HEK293 (cell line): ENCODE data around the gene ZSCAN9.

Experiments
- EGR2 ChIP-seq: fragments of 450-650 bp; formaldehyde crosslinking; IDR thresholded peaks from 2 replicates; pipeline ENCODE4 v1.5.1; 2016; ENCODE audit warnings: low read depth, missing biosample characterization, missing genetic modification characterization
- FEZF1 ChIP-seq: fragments of 450-650 bp; formaldehyde crosslinking; IDR thresholded peaks from 2 replicates; pipeline ENCODE4 v1.5.1; 2016; ENCODE audit warnings: missing biosample characterization, missing genetic modification characterization
- HOXA7 ChIP-seq: sonication (generic); formaldehyde crosslinking; IDR thresholded peaks from 2 replicates; pipeline ENCODE4 v1.8.1; 2022; ENCODE audit warnings: missing genetic modification reagents, borderline replicate concordance
- IKZF3 ChIP-seq: fragments of 450-650 bp; IDR thresholded peaks from 2 replicates; pipeline ENCODE4 v1.5.0; 2018; ENCODE audit warnings: missing biosample characterization, mild to moderate bottlenecking, missing genetic modification characterization, moderate library complexity
- KLF1 ChIP-seq: fragments of 450-650 bp; formaldehyde crosslinking; IDR thresholded peaks from 2 replicates; pipeline ENCODE4 v1.5.1; 2016; ENCODE audit warnings: missing biosample characterization, missing genetic modification characterization
- KLF16 ChIP-seq: fragments of 450-650 bp; formaldehyde crosslinking; IDR thresholded peaks from 2 replicates; pipeline ENCODE4 v1.5.1; 2017; ENCODE audit warnings: missing biosample characterization, missing genetic modification characterization
- OSR2 ChIP-seq: fragments of 450-650 bp; formaldehyde crosslinking; IDR thresholded peaks from 2 replicates; pipeline ENCODE4 v1.5.1; 2016; ENCODE audit warnings: missing biosample characterization, missing genetic modification characterization
- OVOL3 ChIP-seq: fragments of 450-650 bp; formaldehyde crosslinking; IDR thresholded peaks from 2 replicates; pipeline ENCODE4 v1.5.1; 2016; ENCODE audit warnings: missing biosample characterization, missing genetic modification characterization
- RBAK ChIP-seq: fragments of 450-650 bp; formaldehyde crosslinking; IDR thresholded peaks from 2 replicates; pipeline ENCODE4 v1.5.1; 2016; ENCODE audit warnings: missing biosample characterization, missing genetic modification characterization
- REPIN1 ChIP-seq: fragments of 450-650 bp; formaldehyde crosslinking; IDR thresholded peaks from 2 replicates; pipeline ENCODE4 v1.5.1; 2017; ENCODE audit warnings: missing biosample characterization, missing genetic modification characterization, low read depth
- SALL2 ChIP-seq: fragments of 450-650 bp; formaldehyde crosslinking; IDR thresholded peaks from 2 replicates; pipeline ENCODE4 v1.5.0; 2017; ENCODE audit warnings: missing biosample characterization, mild to moderate bottlenecking, missing genetic modification characterization, borderline replicate concordance
- WT1 ChIP-seq: fragments of 450-650 bp; formaldehyde crosslinking; IDR thresholded peaks from 2 replicates; pipeline ENCODE4 v1.5.1; 2016; ENCODE audit warnings: missing biosample characterization, missing genetic modification characterization
- ZBTB1 ChIP-seq: fragments of 450-650 bp; formaldehyde crosslinking; IDR thresholded peaks from 2 replicates; pipeline ENCODE4 v1.5.1; 2016; ENCODE audit warnings: missing biosample characterization, missing genetic modification characterization
- ZBTB21 ChIP-seq: fragments of 450-650 bp; formaldehyde crosslinking; IDR thresholded peaks from 2 replicates; pipeline ENCODE4 v1.5.1; 2017; ENCODE audit warnings: missing biosample characterization, missing genetic modification characterization
- ZBTB48 ChIP-seq: fragments of 450-650 bp; formaldehyde crosslinking; IDR thresholded peaks from 2 replicates; pipeline ENCODE4 v1.5.1; 2016; ENCODE audit warnings: missing biosample characterization, missing genetic modification characterization
- ZEB2 ChIP-seq: fragments of 450-650 bp; formaldehyde crosslinking; IDR thresholded peaks from 2 replicates; pipeline ENCODE4 v1.5.1; 2016; ENCODE audit warnings: missing biosample characterization, missing genetic modification characterization
- ZFHX2 ChIP-seq: fragments of 450-650 bp; formaldehyde crosslinking; conservative IDR thresholded peaks from 2 replicates; pipeline ENCODE4 v1.5.1; 2016; ENCODE audit warnings: missing biosample characterization, missing genetic modification characterization
- ZFP37 ChIP-seq: fragments of 450-650 bp; formaldehyde crosslinking; IDR thresholded peaks from 2 replicates; pipeline ENCODE4 v1.5.1; 2016; ENCODE audit warnings: missing biosample characterization, missing genetic modification characterization
- ZNF10 ChIP-seq: fragments of 450-650 bp; formaldehyde crosslinking; IDR thresholded peaks from 2 replicates; pipeline ENCODE4 v1.5.1; 2017; ENCODE audit warnings: missing biosample characterization, missing genetic modification characterization
- ZNF146 ChIP-seq: fragments of 450-650 bp; formaldehyde crosslinking; IDR thresholded peaks from 2 replicates; pipeline ENCODE4 v1.5.1; 2016; ENCODE audit warnings: missing biosample characterization, missing genetic modification characterization
- ZNF16 ChIP-seq: fragments of 450-650 bp; formaldehyde crosslinking; IDR thresholded peaks from 2 replicates; pipeline ENCODE4 v1.5.1; 2016; ENCODE audit warnings: low read depth, missing biosample characterization, missing genetic modification characterization
- ZNF174 ChIP-seq: fragments of 450-650 bp; formaldehyde crosslinking; IDR thresholded peaks from 2 replicates; pipeline ENCODE4 v1.5.0; 2017; ENCODE audit warnings: missing biosample characterization, mild to moderate bottlenecking, missing genetic modification characterization
- ZNF184 ChIP-seq: fragments of 450-650 bp; IDR thresholded peaks from 2 replicates; pipeline ENCODE4 v1.5.1; 2018; ENCODE audit warnings: missing biosample characterization, mild to moderate bottlenecking, missing genetic modification characterization
- ZNF19 ChIP-seq: fragments of 450-650 bp; formaldehyde crosslinking; IDR thresholded peaks from 2 replicates; pipeline ENCODE4; 2016; ENCODE audit warnings: missing biosample characterization, missing genetic modification characterization, low read depth
- ZNF266 ChIP-seq: fragments of 450-650 bp; formaldehyde crosslinking; IDR thresholded peaks from 2 replicates; pipeline ENCODE4 v1.5.1; 2016; ENCODE audit warnings: missing biosample characterization, missing genetic modification characterization, low read depth
- ZNF341 ChIP-seq: fragments of 450-650 bp; formaldehyde crosslinking; IDR thresholded peaks from 2 replicates; pipeline ENCODE4; 2016; ENCODE audit warnings: low read depth, missing biosample characterization, missing genetic modification characterization
- ZNF433 ChIP-seq: fragments of 450-650 bp; formaldehyde crosslinking; IDR thresholded peaks from 2 replicates; pipeline ENCODE4 v1.5.1; 2016; ENCODE audit warnings: missing biosample characterization, missing genetic modification characterization, low read depth
- ZNF530 ChIP-seq: fragments of 450-650 bp; formaldehyde crosslinking; IDR thresholded peaks from 2 replicates; pipeline ENCODE4 v1.5.1; 2016; ENCODE audit warnings: low read depth, missing biosample characterization, missing genetic modification characterization
- ZNF560 ChIP-seq: fragments of 450-650 bp; formaldehyde crosslinking; IDR thresholded peaks from 2 replicates; pipeline ENCODE4 v1.5.1; 2017; ENCODE audit warnings: missing biosample characterization, missing genetic modification characterization, borderline replicate concordance
- ZNF561 ChIP-seq: fragments of 450-650 bp; IDR thresholded peaks from 2 replicates; pipeline ENCODE4 v1.5.1; 2018; ENCODE audit warnings: missing biosample characterization, missing genetic modification characterization, borderline replicate concordance
- ZNF624 ChIP-seq: fragments of 450-650 bp; formaldehyde crosslinking; IDR thresholded peaks from 2 replicates; pipeline ENCODE4 v1.5.1; 2017; ENCODE audit warnings: missing biosample characterization, missing genetic modification characterization
- ZNF629 ChIP-seq: fragments of 450-650 bp; formaldehyde crosslinking; IDR thresholded peaks from 2 replicates; pipeline ENCODE4 v1.5.1; 2017; ENCODE audit warnings: missing biosample characterization, missing genetic modification characterization
- ZNF639 ChIP-seq: fragments of 450-650 bp; formaldehyde crosslinking; IDR thresholded peaks from 2 replicates; pipeline ENCODE4 v1.5.1; 2016; ENCODE audit warnings: missing biosample characterization, missing genetic modification characterization
- ZNF776 ChIP-seq: fragments of 450-650 bp; formaldehyde crosslinking; IDR thresholded peaks from 2 replicates; pipeline ENCODE4 v1.5.0; 2017; ENCODE audit warnings: missing biosample characterization, missing genetic modification characterization, borderline replicate concordance
- ZNF837 ChIP-seq: fragments of 450-650 bp; formaldehyde crosslinking; IDR thresholded peaks from 2 replicates; pipeline ENCODE4 v1.5.1; 2016; ENCODE audit warnings: missing biosample characterization, missing genetic modification characterization
- ZNF843 ChIP-seq: fragments of 450-650 bp; formaldehyde crosslinking; IDR thresholded peaks from 2 replicates; pipeline ENCODE4 v1.5.1; 2016; ENCODE audit warnings: missing biosample characterization, missing genetic modification characterization
- ZSCAN30 ChIP-seq: fragments of 450-650 bp; IDR thresholded peaks from 2 replicates; pipeline ENCODE4 v1.5.1; 2018; ENCODE audit warnings: missing biosample characterization, mild to moderate bottlenecking, missing genetic modification characterization, moderate library complexity
- ZSCAN4 ChIP-seq: fragments of 450-650 bp; formaldehyde crosslinking; IDR thresholded peaks from 2 replicates; pipeline ENCODE4 v1.5.1; 2017; ENCODE audit warnings: missing biosample characterization, missing genetic modification characterization
- TF ChIP-seq, protein P1 (sequence below): fragments of 450-650 bp; formaldehyde crosslinking; IDR thresholded peaks from 2 replicates; pipeline ENCODE4 v1.5.1; 2017; ENCODE audit warnings: missing biosample characterization, mild to moderate bottlenecking, missing genetic modification characterization, moderate library complexity

Gene ZSCAN9

GRCh38 chr6:28266962-28267694, 42.1 kb downstream of the ZSCAN9 start, which contains the start of gene ZSCAN26 (continued):
- TF ChIP-seq ZNF843 (tag by site-specific recombination) (0 out of 2 replicates have a peak, but pooled peaks have one; percentile 33), ZSCAN30 (tag by site-specific recombination) (peak; percentile 85), ZNF16 (tag by site-specific recombination) (no peak), ZBTB21 (tag by site-specific recombination) (peak; percentile 19; the same call in 1 of the 2 replicates), ZNF561 (tag by site-specific recombination) (peak; percentile 93; the same call in 1 of the 2 replicates), SALL2 (tag by site-specific recombination) (no peak), ZNF837 (tag by site-specific recombination) (no peak), ZNF560 (tag by site-specific recombination) (no peak), WT1 (tag by site-specific recombination) (peak; percentile 41; the same call in 1 of the 2 replicates), ZFP37 (tag by site-specific recombination) (peak; percentile 79; the same call in 1 of the 2 replicates), ZBTB1 (tag by site-specific recombination) (no peak), ZBTB48 (tag by site-specific recombination) (peak; percentile 97), REPIN1 (tag by site-specific recombination) (0 out of 2 replicates have a peak, but pooled peaks have one; percentile 23), IKZF3 (tag by site-specific recombination) (no peak), ZNF624 (tag by site-specific recombination) (no peak), ZNF19 (tag by site-specific recombination) (no peak), FEZF1 (tag by site-specific recombination) (no peak), ZNF174 (tag by site-specific recombination) (no peak), ZNF639 (tag by site-specific recombination) (peak; percentile 83), HOXA7 (no peak), ZNF266 (tag by site-specific recombination) (no peak), ZNF184 (tag by site-specific recombination) (no peak), ZNF433 (tag by site-specific recombination) (no peak), ZNF146 (tag by site-specific recombination) (no peak), ZEB2 (tag by site-specific recombination) (peak; percentile 70; the same call in 1 of the 2 replicates), EGR2 (tag by site-specific recombination) (peak; percentile 57; the same call in 1 of the 2 replicates), OSR2 (tag by site-specific recombination) (no peak), ZNF776 (tag by site-specific recombination) (no peak), KLF16 (tag by site-specific recombination) (no peak), KLF1 (tag by site-specific recombination) (peak; percentile 60; the same call in 1 of the 2 replicates), ZSCAN4 (tag by site-specific recombination) (no peak), OVOL3 (peak; percentile 68; the same call in 1 of the 2 replicates), ZNF341 (tag by site-specific recombination) (peak; percentile 55; the same call in 1 of the 2 replicates), ZNF530 (tag by site-specific recombination) (no peak), ZNF629 (tag by site-specific recombination) (peak; percentile 68), ZFHX2 (tag by site-specific recombination) (peak; percentile 51), ZNF10 (tag by site-specific recombination) (peak; percentile 34; the same call in 1 of the 2 replicates), RBAK (tag by site-specific recombination) (no peak)
- TF ChIP-seq, protein P1, sequence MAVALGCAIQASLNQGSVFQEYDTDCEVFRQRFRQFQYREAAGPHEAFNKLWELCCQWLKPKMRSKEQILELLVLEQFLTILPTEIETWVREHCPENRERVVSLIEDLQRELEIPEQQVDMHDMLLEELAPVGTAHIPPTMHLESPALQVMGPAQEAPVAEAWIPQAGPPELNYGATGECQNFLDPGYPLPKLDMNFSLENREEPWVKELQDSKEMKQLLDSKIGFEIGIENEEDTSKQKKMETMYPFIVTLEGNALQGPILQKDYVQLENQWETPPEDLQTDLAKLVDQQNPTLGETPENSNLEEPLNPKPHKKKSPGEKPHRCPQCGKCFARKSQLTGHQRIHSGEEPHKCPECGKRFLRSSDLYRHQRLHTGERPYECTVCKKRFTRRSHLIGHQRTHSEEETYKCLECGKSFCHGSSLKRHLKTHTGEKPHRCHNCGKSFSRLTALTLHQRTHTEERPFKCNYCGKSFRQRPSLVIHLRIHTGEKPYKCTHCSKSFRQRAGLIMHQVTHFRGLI, result no peak
